CD14-positive monocyte (primary cell): ENCODE data around the gene HS3ST3B1. TPM values are rescaled to one million over a fixed set of nuclear protein-coding genes. Genes with fewer than 3 reads are reported as not detected.

Experiments used
- DNase-seq, 3 donors: peaks; one replicate each; pipeline ENCODE4 v3.0.0-alpha.2; 2011 to 2022
- H2AFZ ChIP-seq: 2 replicates; pipeline ENCODE4 v1.6.0; 2012; ENCODE audit warnings: mild to moderate bottlenecking, low read depth, low read length, inconsistent platforms; ENCODE audit not compliant: insufficient read depth, poor library complexity, severe bottlenecking
- H3K27ac ChIP-seq, 2 donors: 1 replicate in 1 of 2; 2 replicates in 1 of 2; pipeline ENCODE4 v1.5.1; 2012 to 2013; ENCODE audit warnings: low read length in 2 of 2, control low read depth in 1 of 2, inconsistent platforms in 1 of 2, low read depth in 1 of 2, mild to moderate bottlenecking in 1 of 2
- H3K27me3 ChIP-seq, 2 donors: one replicate each; pipeline versions ENCODE4 v1.6.0 to v1.6.1; 2011 to 2013; ENCODE audit warnings: low read length in 2 of 2; ENCODE audit not compliant: control insufficient read depth in 2 of 2, insufficient read depth in 2 of 2
- H3K36me3 ChIP-seq, 2 donors: replicated peaks in 1 of 2; 1 replicate in 1 of 2; 2 replicates in 1 of 2; pipeline versions ENCODE4 v1.5.1 to v1.6.1; 2012 to 2013; ENCODE audit warnings: low read length in 2 of 2, control low read depth in 1 of 2, inconsistent platforms in 1 of 2, mild to moderate bottlenecking in 1 of 2; ENCODE audit not compliant: insufficient read depth in 2 of 2, control insufficient read depth in 1 of 2
- H3K4me1 ChIP-seq, 2 donors: 1 replicate in 1 of 2; 2 replicates in 1 of 2; pipeline versions ENCODE4 v1.5.1 to v1.6.1; 2012 to 2013; ENCODE audit warnings: low read length in 2 of 2, control low read depth in 1 of 2, inconsistent platforms in 1 of 2, mild to moderate bottlenecking in 1 of 2, moderate library complexity in 1 of 2; ENCODE audit not compliant: insufficient read depth in 2 of 2, control insufficient read depth in 1 of 2
- H3K4me2 ChIP-seq: replicated peaks from 2 replicates; pipeline ENCODE3; 2012; ENCODE audit warnings: low read length, moderate library complexity, mild to moderate bottlenecking; ENCODE audit not compliant: poor library complexity, severe bottlenecking; ENCODE audit errors: extremely low read depth
- H3K4me3 ChIP-seq, 3 experiments: fragments of 200-600 bp in 1 of 3; sonication (generic) in 1 of 3; replicated peaks in 1 of 3; 1 replicate in 2 of 3; 2 replicates in 1 of 3; pipeline ENCODE4 v1.5.1; 2011 to 2013; ENCODE audit warnings: low read length in 3 of 3, mild to moderate bottlenecking in 3 of 3, control low read depth in 2 of 3, low read depth in 2 of 3, inconsistent platforms in 1 of 3, moderate library complexity in 1 of 3
- H3K79me2 ChIP-seq: 2 replicates; pipeline ENCODE4 v1.6.0; 2012; ENCODE audit warnings: mild to moderate bottlenecking, control low read depth, inconsistent platforms, low read length, moderate library complexity; ENCODE audit not compliant: insufficient read depth
- H3K9ac ChIP-seq: 2 replicates; pipeline ENCODE4 v1.6.0; 2017; ENCODE audit warnings: low read length, mild to moderate bottlenecking; ENCODE audit not compliant: insufficient read depth, poor library complexity, severe bottlenecking
- H3K9me3 ChIP-seq, 2 donors: replicated peaks in 1 of 2; 1 replicate in 1 of 2; 2 replicates in 1 of 2; pipeline versions ENCODE4 v1.5.1 to v1.6.1; 2012 to 2013; ENCODE audit warnings: low read length in 2 of 2, control low read depth in 1 of 2; ENCODE audit not compliant: control insufficient read depth in 1 of 2, insufficient read depth in 1 of 2
- H4K20me1 ChIP-seq: 2 replicates; pipeline ENCODE4 v1.6.0; 2012; ENCODE audit warnings: mild to moderate bottlenecking, low read length, control low read depth, moderate library complexity; ENCODE audit not compliant: insufficient read depth
- H3K27ac Mint-ChIP-seq, 7 donors: one replicate each; pipeline ENCODE4 v1.8.0; 2020; ENCODE audit warnings: mild to moderate bottlenecking in 7 of 7, mixed read lengths in 7 of 7, moderate library complexity in 6 of 7, inconsistent platforms in 2 of 7
- H3K27me3 Mint-ChIP-seq, 3 donors: one replicate each; pipeline ENCODE4 v1.8.0; 2021 to 2022; ENCODE audit warnings: low read depth in 3 of 3, mild to moderate bottlenecking in 3 of 3, mixed read lengths in 3 of 3, moderate library complexity in 3 of 3, inconsistent platforms in 1 of 3
- H3K36me3 Mint-ChIP-seq, 2 donors: one replicate each; pipeline ENCODE4 v1.8.0; 2020; ENCODE audit warnings: mixed read lengths in 2 of 2, inconsistent platforms in 1 of 2, mild to moderate bottlenecking in 1 of 2
- H3K4me1 Mint-ChIP-seq: one replicate; pipeline ENCODE4 v1.8.0; 2020; ENCODE audit warnings: mild to moderate bottlenecking, mixed read lengths
- H3K4me3 Mint-ChIP-seq, 2 donors: one replicate each; pipeline ENCODE4 v1.8.0; 2020; ENCODE audit warnings: mild to moderate bottlenecking in 2 of 2, mixed read lengths in 2 of 2, moderate library complexity in 1 of 2
- H3K9me3 Mint-ChIP-seq, 7 donors: one replicate each; pipeline ENCODE4 v1.8.0; 2020 to 2022; ENCODE audit warnings: mixed read lengths in 7 of 7, mild to moderate bottlenecking in 6 of 7, moderate library complexity in 6 of 7, inconsistent platforms in 2 of 7
- WGBS: methylation state at CpG from one replicate; pipeline ENCODE4 v1.1.5; 2013; ENCODE audit warnings: missing lambda C conversion rate; ENCODE audit not compliant: insufficient coverage; 5-methylcytosine and 5-hydroxymethylcytosine counted together
- intact Hi-C, 2 donors: fragments of 100-400 bp; cut with micrococcal nuclease; formaldehyde crosslinking; loops; one replicate each; pipeline versions ENCODE4 v1.15.0 to v1.15.1; 2023
- polyA plus RNA-seq, 3 donors: library from polyadenylated mRNA; depleted of rRNA in 1 of 3; unstranded in 2 of 3; stranded (reverse) in 1 of 3; fragments of 300-500 nt in 2 of 3; fragments of >200 nt in 1 of 3; fragmentation: Illumina TruSeq in 2 of 3; gene quantifications; 1 replicate in 2 of 3; 2 replicates in 1 of 3; pipeline ENCODE4 v1.2.3, GENCODE V29; 2012 to 2021
- TF ChIP-seq, protein P1 (sequence below): fragments of 200-600 bp; IDR thresholded peaks from one replicate; pipeline ENCODE4 v1.8.0; 2022; ENCODE audit warnings: antibody characterized with exemption, mild to moderate bottlenecking

The HS3ST3B1 gene
- polyA plus RNA-seq, 3 donors: 0.09 to 0.73 (median 0.32) TPM

DNA sequence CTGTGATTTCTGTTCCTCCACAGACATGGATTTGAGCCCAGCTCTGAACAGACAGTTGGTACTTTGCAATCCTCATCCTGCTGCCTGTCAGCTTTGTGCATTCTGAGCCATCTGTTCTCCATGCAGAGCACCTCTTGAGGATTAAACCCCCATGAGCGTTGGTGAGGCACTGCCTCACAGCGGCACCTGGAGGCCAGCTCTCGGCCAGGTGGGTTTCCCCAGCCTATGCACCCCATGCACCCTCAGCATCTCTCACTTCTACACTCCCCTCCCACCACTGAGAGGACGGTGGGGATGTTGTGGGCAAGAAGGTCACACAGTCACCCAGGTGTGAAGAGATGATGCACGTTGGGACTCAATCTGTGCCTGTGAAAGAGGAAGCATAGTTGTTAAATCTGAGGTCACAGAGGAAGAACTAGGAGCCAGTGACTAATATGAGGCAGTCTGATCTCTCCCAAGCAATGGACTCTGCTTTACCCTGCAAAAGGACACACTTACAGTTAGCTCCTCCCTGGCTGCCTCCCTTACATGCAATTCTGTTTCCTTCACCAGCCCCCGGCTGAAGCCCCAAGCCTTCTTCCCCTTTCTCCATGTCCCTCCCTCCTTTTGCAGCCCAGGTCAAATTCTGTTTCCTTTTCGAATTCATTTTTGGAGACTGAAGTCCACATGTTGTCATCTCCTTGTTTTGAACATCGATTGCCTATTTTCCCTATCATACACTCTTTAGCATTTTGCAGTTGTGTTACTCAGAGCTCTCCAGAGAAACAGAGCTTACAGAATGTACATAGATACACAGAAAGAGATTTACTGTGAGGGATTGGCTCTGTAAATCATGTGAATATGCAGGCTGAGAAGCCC lies 58.5 kb downstream of the HS3ST3B1 start:
- H3K27me3 Mint-ChIP-seq: no peaks in the 10 kb centered on the region
- peak overlapping the region; percentile 49 to 82 for H3K27ac ChIP-seq
- no peak overlapping the region for H3K9ac ChIP-seq
- no peaks in the 10 kb centered on the region for H3K27me3 ChIP-seq
- TF ChIP-seq, protein P1, sequence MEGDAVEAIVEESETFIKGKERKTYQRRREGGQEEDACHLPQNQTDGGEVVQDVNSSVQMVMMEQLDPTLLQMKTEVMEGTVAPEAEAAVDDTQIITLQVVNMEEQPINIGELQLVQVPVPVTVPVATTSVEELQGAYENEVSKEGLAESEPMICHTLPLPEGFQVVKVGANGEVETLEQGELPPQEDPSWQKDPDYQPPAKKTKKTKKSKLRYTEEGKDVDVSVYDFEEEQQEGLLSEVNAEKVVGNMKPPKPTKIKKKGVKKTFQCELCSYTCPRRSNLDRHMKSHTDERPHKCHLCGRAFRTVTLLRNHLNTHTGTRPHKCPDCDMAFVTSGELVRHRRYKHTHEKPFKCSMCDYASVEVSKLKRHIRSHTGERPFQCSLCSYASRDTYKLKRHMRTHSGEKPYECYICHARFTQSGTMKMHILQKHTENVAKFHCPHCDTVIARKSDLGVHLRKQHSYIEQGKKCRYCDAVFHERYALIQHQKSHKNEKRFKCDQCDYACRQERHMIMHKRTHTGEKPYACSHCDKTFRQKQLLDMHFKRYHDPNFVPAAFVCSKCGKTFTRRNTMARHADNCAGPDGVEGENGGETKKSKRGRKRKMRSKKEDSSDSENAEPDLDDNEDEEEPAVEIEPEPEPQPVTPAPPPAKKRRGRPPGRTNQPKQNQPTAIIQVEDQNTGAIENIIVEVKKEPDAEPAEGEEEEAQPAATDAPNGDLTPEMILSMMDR: no peak
- H3K4me2 ChIP-seq: peak overlapping the region; percentile 60
- H3K9me3 Mint-ChIP-seq: peaks cover 0 to 3% (median 0%) of the 10 kb centered on the region in 7 donors
- H4K20me1 ChIP-seq: no peaks in the 10 kb centered on the region
- H3K4me3 ChIP-seq: peak overlapping the region in 1 of 3 experiments; percentile 49
- H3K36me3 ChIP-seq: no peaks in the 10 kb centered on the region
- WGBS: 19% methylated on average over 4 of the region's 8 CpGs
- no peak overlapping the region for H2AFZ ChIP-seq
- H3K27ac Mint-ChIP-seq: peak overlapping the region; percentile 61 to 97 (median 83)
- H3K4me1 ChIP-seq: peaks cover 25 to 27% of the 10 kb centered on the region in 2 donors
- H3K9me3 ChIP-seq: no peaks in the 10 kb centered on the region
- H3K36me3 Mint-ChIP-seq: no peaks in the 10 kb centered on the region
- H3K4me1 Mint-ChIP-seq: peaks cover 27% of the 10 kb centered on the region
- no peaks in the 10 kb centered on the region for H3K79me2 ChIP-seq
- intact Hi-C loops: loop anchor here (5.0 to 10.0 kb wide), 2 partner anchors 57 to 385 kb away; partner anchors contain the start of gene HS3ST3B1 (in 1 of the 2)
- peak overlapping the region in 1 of 2 donors; percentile 59 for H3K4me3 Mint-ChIP-seq
- DNase-seq: peak; percentile 90 to 94 (median 91)

DNA sequence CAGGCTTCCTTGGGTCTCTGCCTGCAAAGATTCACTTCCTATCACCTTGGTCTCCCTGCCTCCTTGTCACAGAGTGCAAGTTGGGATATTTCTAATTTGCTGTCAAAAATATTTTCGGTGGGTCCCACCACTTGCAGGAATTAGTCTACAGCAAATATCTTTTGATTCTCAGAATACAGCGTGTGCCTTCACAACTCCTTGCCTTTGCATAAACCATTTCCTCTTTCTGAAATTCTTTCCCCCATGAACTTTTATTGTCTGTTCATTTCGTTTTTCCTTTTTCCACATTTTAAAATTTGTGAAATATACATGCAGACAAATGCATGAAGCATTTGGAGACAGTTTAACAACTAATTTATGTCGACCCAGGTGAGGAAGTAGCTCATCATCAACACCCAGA lies 60.0 kb downstream of the HS3ST3B1 start:
- no peaks in the 10 kb centered on the region for H3K27me3 ChIP-seq
- H3K4me1 Mint-ChIP-seq: peaks cover 27% of the 10 kb centered on the region
- H3K4me1 ChIP-seq: peaks cover 25 to 27% of the 10 kb centered on the region in 2 donors
- TF ChIP-seq, protein P1: no peak
- peaks cover 0 to 3% (median 0%) of the 10 kb centered on the region in 7 donors for H3K9me3 Mint-ChIP-seq
- peak overlapping the region in 4 of 7 donors; percentile 16 to 79 (median 41) for H3K27ac Mint-ChIP-seq
- H3K9ac ChIP-seq: no peak overlapping the region
- H3K27me3 Mint-ChIP-seq: no peaks in the 10 kb centered on the region
- H3K4me3 ChIP-seq: no peak overlapping the region
- no peak overlapping the region for H3K4me2 ChIP-seq
- WGBS: 8% methylated on average over 2 of the region's 4 CpGs
- no peak overlapping the region for H3K27ac ChIP-seq
- no peak for DNase-seq
- no peaks in the 10 kb centered on the region for H3K79me2 ChIP-seq
- no peak overlapping the region for H3K4me3 Mint-ChIP-seq
- no peaks in the 10 kb centered on the region for H3K36me3 Mint-ChIP-seq
- H3K36me3 ChIP-seq: no peaks in the 10 kb centered on the region
- intact Hi-C loops: loop anchor here in 1 of 2 donors (5.0 kb wide), 1 partner anchor 59 kb away; the partner anchor contains the start of gene HS3ST3B1
- no peaks in the 10 kb centered on the region for H3K9me3 ChIP-seq
- H4K20me1 ChIP-seq: no peaks in the 10 kb centered on the region
- no peak overlapping the region for H2AFZ ChIP-seq
